Activated CD4-positive, alpha-beta T cell treated with anti-CD3 and anti-CD28 coated beads, Interleukin-2, amount 50 U/mL, for 48 hours (primary cell): ENCODE results near the gene TIFAB.

Experiments used
- DNase-seq, 2 experiments: peaks; one replicate each; pipeline ENCODE4 v3.0.0-alpha.2; 2020

Gene TIFAB

GRCh38 chr5:135481387-135481786 lies 29.2 kb upstream of the TIFAB start:
- no peak for DNase-seq

GRCh38 chr5:135480511-135480910 lies 28.4 kb upstream of the TIFAB start:
- DNase-seq = no peak

- no peak for DNase-seq
Measured at GRCh38 chr5:135478938-135479337, 26.8 kb upstream of the TIFAB start.

- DNase-seq = no peak
Measured at GRCh38 chr5:135477613-135478066, 25.5 kb upstream of the TIFAB start.

- DNase-seq = no peak
Measured at GRCh38 chr5:135476615-135477581, 24.7 kb upstream of the TIFAB start.

- DNase-seq = no peak
Measured at GRCh38 chr5:135473956-135474670, 22.0 kb upstream of the TIFAB start.

GRCh38 chr5:135472141-135472540 lies 20.0 kb upstream of the TIFAB start:
- DNase-seq = no peak

GRCh38 chr5:135471726-135472125 lies 19.6 kb upstream of the TIFAB start:
- DNase-seq = no peak

- no peak for DNase-seq
Measured at GRCh38 chr5:135469911-135470310, 17.8 kb upstream of the TIFAB start.

GRCh38 chr5:135468541-135468940 lies 16.4 kb upstream of the TIFAB start:
- no peak for DNase-seq

GRCh38 chr5:135467871-135468485 lies 15.8 kb upstream of the TIFAB start:
- DNase-seq = no peak

- DNase-seq = no peak
Measured at GRCh38 chr5:135467051-135467625, 15.0 kb upstream of the TIFAB start.

GRCh38 chr5:135466178-135467050 lies 14.3 kb upstream of the TIFAB start:
- DNase-seq = peak; percentile 75 to 81

- no peak for DNase-seq
Measured at GRCh38 chr5:135465391-135466122, 13.4 kb upstream of the TIFAB start.

- DNase-seq = peak; percentile 52 to 57
Measured at GRCh38 chr5:135462304-135462703, 10.2 kb upstream of the TIFAB start.

- no peak for DNase-seq
Measured at GRCh38 chr5:135461481-135462151, 9.5 kb upstream of the TIFAB start.

- no peak for DNase-seq
Measured at GRCh38 chr5:135460246-135461033, 8.3 kb upstream of the TIFAB start.

- DNase-seq = no peak
Measured at GRCh38 chr5:135458921-135459331, 6.8 kb upstream of the TIFAB start.

GRCh38 chr5:135458356-135458755 lies 6.2 kb upstream of the TIFAB start:
- no peak for DNase-seq
